ENCODE results near the gene KCNK18.

The KCNK18 gene

DNA sequence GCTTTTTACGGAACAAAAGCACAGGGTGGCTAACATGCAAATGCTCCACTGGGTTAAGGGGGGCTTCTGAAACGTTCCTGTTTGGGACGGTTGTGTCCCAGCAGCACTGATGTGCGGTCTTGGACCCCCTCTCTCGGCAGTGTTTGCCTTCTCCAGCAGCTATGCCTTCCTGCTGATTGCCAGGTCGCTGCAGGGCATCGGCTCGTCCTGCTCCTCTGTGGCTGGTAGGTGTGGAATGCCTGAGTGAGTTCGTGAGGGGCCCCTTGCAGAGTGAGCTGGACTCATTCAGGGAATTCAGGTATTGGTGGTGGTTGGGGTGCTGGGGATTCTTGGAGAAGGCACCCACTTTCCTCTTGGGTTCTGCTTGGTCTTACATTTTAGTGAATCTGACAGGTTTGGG, 56.6 kb downstream of the KCNK18 start:
- DNase-seq (ENCODE audit: low read depth): no peak

DNA sequence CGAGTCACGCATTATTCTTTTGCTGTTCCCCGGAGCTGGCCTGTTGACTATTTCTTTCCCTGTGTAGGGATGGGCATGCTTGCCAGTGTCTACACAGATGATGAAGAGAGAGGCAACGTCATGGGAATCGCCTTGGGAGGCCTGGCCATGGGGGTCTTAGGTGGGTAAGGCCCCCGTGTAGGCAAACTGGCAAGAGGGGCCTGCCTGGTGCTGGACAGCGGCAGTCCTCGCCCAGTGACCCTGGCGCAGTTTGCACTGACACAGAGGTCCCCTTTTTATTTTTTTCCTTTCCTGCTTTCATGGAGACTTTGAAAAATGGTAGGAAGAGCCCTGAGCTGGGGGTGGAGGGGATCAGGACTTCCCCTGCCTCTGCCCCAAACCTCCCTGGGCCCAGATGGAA, 57.0 kb downstream of the KCNK18 start:
- no peak for DNase-seq (ENCODE audit: low read depth)

DNA sequence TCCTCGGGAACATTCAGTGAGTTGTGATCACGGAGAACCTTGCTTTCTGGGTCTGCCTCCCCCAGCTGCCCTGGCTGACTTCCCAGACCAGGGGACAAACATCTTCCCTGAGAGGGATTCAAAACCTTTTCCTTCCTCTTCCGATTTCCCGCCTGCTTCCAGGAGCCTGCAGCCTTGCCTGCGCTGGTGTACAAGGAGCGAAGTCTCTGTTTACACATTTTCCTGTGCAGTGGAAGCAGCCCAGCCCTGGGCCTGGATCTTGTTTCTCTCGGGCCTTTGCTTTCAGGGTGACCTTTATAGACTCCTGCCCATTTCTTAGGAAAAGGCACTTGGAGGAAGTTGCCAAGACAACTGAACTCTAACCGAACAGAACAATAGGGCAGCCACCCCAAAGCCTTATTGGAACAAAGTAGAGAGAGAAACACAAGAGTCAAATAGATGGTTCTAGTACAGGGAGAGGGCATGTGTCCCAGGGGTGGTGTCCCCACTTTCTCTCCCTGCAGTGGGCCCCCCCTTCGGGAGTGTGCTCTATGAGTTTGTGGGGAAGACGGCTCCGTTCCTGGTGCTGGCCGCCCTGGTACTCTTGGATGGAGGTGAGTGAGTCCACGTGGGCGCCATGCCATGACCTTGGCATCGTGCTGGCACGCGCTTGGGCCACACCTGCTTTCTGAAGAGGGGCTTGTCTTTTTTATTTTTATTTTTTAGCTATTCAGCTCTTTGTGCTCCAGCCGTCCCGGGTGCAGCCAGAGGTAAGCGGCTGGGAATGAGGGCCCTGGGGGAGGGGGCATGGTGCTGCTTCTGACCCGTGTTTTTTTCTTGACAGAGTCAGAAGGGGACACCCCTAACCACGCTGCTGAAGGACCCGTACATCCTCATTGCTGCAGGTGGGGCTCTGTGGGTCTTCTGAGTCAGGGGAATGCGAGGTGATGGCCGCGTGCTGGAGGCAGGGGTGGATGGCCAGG, 57.8 kb downstream of the KCNK18 start:
- no peak for DNase-seq (ENCODE audit: low read depth)

DNA sequence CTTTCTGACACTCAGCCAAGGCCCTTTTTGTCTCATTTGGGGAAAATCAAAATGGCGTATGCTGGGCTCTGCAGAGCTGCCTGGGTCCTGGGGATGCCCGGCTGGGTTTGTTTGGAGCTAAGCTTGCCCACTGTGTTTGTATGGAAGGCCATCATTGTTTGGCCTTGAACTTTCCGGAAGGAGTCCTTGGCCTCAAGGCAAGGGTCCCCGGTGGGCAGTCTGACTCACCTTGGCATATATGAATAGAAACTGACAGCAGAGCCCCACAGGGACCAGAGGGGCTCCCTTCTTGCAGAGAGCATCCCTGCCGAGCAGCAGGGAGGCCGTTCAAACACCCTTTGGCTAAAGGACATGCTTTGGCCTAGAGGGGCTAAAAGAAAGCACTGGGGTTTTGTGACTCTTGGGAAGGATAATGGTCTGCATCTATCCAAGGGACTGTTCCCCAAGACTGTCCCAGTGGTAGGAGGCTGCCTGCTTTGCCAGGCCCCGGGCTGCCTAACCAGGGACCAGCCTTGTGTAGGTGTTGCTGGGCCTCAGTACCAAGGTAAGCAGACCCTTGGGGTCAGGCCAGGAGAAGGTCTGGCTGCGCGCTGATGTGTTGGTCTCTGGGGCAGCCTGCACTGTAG, 58.7 kb downstream of the KCNK18 start:
- DNase-seq (ENCODE audit: low read depth): no peak

DNA sequence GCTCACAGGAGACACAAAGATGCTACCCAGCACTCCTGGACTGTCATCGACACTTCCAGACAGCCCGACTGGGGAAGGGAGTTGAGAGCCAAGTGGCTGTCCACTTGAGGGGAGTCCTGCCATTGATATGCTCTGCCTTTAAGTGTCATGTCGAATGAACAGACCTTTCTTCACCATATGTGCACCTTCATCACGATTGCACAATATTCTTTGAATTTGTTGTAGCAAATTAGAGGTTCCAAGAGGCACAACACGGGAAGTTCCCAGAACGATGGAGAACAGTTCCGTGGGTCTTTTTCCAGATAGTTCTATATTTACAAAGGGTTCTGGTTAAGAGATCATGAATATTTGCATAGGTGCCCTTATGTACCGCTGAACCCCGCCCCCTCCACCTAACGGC, 59.6 kb downstream of the KCNK18 start:
- no peak for DNase-seq (ENCODE audit: low read depth)

DNA sequence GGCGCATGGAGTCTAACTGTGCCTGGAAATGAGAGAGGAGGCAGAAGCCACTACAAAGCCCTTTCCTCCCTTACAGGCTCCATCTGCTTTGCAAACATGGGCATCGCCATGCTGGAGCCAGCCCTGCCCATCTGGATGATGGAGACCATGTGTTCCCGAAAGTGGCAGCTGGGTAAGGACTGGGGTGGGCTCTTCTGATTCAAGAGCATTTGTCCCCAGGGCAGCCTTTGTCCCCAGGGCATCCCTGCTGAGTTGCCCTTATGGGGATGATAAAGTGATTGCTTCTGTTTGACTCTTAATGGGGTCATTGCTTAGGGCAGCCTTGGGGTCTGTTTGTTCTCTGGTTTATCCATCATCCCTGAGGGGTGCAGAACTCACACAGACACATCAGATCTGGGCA, 60.4 kb downstream of the KCNK18 start:
- DNase-seq (ENCODE audit: low read depth): no peak

DNA sequence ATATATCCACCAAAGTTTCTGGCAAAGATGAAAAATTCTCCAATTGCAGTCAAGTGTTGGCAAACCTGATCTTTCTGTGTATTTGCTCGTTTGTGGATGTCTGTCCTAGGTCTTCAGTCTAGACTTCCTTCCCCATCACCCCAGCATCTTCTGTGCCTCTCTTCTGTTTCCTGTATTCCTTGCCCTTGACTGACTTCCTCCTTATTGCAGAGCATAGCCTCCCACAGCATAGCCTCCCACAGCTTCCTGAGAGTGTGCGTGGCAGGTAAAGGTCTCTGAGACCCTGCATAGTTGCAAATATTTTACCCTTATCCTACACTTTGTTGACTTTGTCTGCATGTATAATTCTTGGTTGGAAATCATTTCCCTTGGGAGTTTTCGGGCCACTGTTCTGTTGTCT, 62.0 kb downstream of the KCNK18 start:
- DNase-seq (ENCODE audit: low read depth): no peak
